CD1c-positive myeloid dendritic cell (primary cell): Measurements from ENCODE around the gene GRIK3.
"Not testable (repeated sequence)": the region's sequence is repeated elsewhere in the genome, so short reads cannot be mapped to it uniquely, and the experiment has no call there.

Experiments used
- DNase-seq: peaks from one replicate; pipeline ENCODE4 v3.0.0-alpha.2; 2016; ENCODE audit errors: extremely low spot score

Gene GRIK3

DNA sequence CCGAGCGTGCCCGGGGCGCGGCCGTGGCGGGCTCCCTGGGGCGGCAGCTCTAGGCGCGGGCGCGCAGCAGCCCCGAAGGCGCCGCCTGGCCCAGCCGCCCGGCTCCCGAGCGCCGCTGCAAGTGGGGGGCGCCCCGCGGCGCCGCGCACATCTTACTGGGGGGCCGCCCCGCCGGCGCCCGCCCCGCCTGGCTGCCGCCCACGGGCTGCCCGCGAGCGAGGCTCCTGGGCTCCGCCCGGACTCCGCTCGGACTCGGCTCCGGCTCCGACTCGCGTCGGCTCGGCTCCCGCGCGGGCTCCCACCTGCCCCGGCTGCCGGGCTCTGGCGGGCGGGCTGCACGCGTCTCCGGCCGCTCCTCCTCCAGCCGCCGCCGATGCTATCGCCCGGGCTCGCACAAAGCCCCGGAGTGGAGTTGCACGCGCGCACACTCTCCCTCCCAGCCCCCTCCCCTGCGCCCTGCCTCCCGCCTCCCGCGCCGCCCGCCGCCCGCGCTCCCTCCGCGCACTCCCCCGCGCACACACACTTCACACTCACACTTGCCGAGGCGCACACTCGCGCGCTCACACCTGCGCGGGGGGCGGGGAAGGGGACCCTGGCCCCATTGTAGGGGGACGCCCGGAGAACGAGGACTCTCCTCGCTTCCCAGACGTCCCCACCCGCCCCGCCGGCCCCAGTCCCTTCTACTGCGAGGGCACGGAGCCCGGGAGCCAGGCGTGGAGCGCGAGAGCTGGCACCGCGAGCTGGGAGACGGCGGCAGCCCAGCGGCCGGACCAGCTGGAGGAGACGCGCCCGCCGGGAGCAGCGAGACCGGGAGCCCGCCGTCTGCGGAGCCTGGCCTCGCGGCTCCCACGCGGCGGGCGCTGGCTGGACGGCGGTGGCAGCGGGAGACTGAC, at the start of gene GRIK3:
GRIK3 (minus strand) TSS at position 395 of the 893 bp plus-strand sequence. CDS start 407 bp downstream, outside the sequence.
- no peak for DNase-seq

DNA sequence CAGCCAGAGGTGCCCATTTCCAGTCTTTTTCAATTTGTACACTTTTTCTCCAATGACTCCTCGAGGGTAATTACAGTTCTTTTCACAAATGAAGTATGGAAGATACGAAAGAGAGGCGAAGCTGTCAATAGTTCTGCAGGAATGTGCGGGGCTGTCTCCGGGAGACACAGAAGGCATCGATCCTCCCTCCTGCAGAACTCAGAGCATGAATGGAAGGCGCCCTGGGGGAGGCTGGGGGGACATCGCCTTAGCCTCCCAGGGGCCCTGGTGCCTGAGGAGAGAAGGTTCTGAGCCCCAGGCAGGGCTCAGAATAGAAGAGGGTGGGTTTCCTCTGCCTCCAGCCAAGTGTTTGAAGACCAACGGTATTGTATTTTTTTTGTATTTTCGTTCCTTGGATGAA, 49.7 kb upstream of the GRIK3 start:
- no peak for DNase-seq

DNA sequence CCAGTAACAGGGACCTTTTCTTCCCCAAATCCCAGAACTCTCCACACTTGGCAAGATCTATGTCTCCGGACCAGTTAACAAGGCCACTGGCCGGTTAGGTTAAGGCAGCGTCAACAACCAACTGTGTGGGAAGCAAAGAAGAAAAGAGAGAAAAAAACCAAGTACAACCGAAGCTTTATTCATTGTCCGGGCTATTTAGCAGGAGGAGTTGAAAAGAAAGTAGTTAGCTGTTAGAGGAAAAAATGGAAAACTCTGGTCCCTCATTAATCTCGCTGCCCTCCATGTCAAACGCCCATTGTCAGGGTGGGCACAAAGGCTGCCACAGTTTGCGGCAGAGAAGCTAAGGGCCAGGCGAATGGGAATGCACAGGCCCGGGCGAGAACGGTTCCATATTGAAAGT, 49.3 kb upstream of the GRIK3 start:
- DNase-seq, result no peak

DNA sequence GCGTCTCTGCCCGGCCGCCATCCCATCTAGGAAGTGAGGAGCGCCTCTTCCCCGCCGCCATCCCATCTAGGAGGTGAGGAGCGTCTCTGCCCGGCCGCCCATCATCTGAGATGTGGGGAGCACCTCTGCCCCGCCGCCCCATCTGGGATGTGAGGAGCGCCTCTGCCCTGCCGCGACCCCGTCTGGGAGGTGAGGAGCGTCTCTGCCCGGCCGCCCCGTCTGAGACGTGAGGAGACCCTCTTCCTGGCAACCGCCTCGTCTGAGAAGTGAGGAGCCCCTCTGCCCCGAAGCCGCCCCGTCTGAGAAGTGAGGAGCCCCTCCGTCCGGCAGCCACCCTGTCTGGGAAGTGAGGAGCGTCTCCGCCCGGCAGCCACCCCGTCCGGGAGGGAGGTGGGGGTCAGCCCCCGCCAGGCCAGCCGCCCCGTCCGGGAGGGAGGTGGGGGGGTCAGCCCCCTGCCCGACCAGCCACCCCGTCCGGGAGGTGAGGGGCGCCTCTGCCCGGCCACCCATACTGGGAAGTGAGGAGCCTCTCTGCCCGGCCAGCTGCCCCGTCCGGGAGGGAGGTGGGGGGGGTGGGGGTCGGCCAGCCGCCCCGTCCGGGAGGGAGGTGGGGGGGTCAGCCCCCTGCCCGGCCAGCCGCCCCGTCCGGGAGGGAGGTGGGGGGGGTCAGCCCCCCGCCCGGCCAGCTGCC, 46.1 kb upstream of the GRIK3 start:
- DNase-seq, result not testable (repeated sequence)

DNA sequence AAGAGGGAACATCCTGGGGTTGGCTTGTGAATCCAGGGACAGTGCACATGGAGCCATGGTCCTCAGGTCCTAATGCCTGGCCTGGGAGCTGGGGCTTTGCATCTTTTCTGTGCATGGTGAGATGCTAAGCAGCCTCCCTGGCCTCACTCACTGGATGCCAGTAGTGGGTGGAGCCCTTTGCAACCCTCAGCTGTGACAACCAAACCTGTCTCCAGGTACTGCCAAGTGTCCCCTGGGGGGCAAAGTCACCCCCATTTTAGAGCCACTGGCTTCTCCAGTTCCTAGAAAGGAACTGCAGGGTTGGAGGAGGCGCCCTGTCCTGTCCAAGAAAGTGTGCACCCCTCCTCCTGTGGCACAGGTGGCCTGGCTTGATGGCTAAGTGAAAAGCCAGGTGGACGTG, 44.6 kb upstream of the GRIK3 start:
- DNase-seq, result no peak

DNA sequence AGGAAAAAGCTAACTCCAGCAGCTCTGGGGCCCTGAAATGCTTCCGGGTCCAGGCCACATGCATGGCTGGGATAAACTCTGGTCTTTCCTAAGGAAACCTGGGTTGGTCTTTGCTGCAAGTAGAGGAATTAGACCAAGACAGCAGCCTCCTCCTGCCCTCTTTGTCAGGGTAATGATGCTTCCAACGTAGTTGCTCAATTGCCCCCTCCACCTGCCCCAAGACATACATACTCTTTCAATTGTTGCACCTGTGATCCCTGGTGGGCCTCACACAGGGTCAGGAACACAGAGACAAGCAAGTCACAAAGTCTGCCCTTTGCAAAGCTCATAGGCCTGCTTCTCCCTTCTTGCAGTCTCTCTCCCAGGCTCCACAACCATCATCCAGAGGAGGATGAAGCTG, 41.9 kb upstream of the GRIK3 start:
- DNase-seq, result no peak

DNA sequence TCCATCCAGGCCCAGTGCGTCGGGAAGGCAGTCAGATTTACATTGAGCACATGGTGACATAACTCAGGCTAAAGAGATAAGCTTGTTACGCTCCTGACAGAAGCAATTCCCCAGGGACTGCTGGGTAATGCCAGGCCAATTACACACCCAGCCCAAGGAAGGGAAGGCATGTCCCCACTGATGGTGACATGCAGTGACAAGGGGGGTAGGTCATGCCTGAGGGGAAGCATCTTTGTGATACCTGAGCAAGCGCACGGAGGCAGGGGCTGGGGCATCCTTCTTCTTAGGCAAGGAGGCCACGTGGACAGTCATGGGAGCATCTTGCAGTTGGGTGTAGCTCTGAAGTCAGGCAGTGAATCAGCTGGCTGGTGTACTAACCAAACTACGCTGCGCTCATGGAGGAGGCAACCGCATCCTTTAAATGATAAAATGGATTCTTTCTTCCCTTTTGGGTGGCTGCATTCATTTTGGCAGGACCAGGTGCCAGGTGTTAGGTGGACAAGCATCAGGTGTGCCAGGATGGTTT, 39.6 kb upstream of the GRIK3 start:
- DNase-seq, result no peak

DNA sequence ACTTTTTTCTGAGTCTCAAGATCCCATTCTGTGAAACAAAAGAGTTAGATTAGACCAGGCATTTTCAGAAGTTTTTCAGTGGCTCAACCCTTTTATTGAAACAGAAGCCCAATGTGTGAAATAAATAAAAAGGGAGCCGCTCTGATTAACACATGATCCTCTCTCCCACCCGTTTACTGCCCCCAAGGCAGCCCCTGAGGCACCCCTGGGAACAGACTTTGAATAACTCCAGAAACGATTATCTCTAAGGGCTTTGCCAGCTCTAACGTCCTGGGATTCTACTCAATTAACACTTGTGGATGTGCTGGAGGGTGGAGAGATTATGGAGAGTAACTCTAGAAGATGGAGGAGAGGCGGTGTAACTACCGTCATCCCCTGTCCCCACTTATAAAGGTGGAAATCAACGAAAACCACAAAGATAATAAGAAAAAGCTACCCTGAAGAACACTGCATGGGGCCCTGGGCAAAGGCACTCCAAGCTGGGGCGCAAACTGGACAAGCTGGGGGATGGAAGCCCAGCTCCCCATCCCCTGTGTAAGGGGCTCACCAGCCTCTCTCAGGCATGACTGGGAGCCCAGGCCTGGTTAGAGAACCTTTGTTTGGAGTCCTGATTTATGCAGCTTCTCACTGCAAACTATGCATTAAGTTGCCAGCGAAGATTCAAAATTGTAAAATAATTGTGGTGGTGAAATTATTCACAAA, 39.0 kb upstream of the GRIK3 start:
- no peak for DNase-seq

DNA sequence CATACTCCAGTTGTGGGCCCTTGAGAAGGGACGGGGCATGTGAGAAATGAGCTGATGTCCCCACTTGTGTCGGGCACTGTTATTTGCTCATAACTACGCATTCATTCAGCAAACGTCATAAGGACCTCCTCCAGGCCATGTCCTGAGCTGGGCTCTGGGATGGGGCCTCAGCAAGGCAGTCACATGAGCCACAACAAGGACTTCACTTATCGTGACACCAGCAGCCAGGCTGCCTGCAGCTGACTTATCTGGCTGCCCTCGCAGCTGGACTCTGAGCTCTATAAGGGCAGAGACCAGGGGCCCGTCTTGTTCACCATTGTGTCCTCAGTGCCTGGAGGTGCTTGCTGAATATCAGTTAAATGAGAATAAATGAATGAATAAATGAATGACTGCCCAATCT, 37.5 kb upstream of the GRIK3 start:
- no peak for DNase-seq

DNA sequence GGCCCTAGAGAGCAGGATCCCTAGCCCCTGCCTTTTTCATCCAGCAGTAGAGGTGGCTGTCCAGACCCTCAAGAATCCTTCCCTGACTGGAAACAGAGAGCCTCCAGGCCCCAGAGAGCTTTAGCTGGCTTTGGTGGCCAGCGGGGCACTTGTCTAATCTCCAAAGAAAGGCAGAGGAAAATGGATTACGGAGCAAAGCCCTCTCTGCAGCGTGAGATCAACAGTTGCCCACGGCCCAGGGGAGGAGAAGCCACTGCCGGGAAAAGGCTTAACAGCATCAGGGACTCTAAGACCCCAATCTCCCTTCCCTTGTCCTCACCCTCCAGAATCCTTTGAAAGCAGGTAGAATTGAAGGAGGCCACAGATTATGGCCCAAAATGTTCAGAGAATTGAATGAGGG, 35.8 kb upstream of the GRIK3 start:
- no peak for DNase-seq

DNA sequence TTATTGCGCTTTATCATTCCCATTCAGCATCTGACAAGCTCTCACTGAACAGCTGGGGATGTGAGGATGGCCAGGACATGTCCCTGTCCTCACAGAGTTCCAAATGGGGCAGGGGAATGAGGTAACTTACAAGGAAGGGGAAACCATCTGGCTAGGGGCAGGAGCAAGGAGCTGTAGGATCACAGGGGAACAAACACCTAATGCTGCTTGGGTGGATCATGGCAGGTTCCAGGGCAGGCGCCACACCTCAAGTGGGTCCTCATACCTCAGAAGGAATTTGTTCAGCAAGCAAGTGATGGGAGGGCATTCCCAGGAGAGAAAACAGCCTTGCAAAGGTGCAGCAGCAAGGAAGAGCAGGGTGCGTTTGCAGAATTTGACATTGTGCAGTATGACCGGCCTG, 35.1 kb upstream of the GRIK3 start:
- no peak for DNase-seq

DNA sequence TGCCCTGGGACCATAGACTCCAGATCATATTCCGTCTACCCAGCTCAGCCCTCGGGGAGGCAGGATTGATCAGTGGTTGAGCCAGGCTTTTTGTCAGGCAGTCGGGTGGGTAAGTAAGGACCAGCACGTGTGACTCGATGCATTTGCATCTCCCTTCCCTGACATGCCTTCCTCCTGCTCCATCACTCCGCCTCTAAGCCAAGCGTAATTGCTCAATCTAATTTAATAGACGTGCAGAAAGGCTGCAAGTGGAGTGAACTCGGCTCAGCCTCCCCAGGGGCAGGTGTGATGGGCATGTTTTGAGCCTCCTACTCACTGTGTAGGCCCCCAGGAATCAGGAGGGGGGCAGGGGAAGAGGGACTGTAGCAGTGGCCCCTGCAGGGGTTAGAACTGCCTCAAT, 34.6 kb upstream of the GRIK3 start:
- DNase-seq, result no peak

DNA sequence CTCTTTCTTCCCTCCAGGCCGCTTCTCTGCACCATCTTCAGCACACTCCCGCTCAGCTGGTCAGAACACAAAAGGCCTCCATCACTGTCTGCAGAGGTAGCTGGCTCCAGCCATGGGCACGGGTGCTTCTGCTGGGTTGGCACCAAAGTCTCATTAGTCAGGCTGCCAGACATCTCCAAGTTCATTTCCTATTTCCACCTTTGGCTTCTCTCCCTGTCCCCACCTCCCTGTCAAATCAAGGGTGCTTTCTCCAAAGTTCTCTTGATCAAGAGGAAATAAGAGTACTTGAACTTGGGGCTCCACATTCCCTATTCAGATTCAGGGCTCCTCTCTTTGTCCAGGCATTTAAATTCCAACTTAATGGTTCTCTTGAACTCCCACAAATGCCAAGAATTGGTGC, 33.9 kb upstream of the GRIK3 start:
- DNase-seq, result no peak

DNA sequence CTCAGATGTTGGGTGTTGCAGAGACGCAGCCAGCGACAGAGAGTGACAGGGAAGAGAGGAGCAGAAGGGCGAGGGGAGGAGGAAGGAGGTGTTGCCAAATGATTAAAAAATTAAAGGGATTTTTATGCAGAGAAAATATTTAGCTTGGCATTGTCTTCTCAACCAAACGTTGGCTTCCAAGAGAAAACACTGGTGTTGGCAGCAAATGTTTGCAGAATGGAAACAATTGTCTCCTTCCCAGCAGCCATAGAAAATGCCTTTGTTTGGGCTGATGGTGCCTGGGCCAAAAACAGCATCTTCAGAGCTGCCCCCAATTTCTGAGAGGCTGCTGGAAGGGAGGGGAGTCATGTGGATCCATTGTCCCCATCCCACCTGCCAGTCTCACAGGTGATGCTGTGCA, 29.7 kb upstream of the GRIK3 start:
- DNase-seq, result no peak

DNA sequence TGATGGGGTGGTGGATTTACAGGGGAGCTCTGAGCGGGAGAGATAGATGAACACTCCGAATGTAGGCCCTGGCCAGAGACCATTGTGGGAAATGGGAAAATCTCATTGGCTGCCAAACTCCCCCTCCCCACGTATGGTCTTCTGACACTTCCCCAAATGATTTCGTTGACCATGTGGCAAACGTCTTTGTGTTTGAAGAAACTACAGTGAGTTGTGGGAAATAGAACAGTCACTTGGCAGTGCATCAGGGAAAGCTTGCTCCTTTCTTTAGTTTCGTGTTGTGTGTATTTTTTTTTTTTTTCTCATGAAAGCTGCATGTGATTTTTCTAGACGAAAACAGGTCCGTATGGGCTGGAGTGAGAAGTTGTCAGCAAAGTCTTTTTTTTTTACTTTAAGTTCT, 25.0 kb upstream of the GRIK3 start:
- no peak for DNase-seq

DNA sequence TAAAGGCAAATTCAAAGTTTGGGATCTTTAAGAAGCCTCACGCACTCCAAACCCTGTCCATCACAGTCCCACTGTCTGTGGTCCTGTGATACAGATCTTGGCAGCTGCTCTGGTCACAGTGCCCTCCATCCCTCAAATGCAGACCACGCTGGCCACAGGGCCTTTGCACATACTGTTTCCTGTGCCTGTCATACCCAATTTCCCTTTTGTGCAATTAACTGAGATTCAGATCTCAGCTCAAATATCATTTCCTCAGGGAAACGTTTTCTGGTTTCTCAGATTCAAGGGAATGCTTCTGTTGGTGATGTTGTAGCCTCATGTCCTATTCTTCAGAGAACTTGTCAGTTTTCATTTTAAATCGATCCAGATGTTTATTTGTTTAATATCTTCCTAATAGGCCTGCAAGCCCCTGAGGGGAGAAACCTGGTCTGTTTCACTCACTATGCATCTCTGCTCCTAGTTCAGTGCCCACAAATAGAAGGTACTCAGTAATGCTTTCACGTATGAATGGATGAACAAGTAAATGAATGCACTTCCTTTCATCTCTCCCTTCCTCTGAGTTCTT, 24.2 kb upstream of the GRIK3 start:
- no peak for DNase-seq

DNA sequence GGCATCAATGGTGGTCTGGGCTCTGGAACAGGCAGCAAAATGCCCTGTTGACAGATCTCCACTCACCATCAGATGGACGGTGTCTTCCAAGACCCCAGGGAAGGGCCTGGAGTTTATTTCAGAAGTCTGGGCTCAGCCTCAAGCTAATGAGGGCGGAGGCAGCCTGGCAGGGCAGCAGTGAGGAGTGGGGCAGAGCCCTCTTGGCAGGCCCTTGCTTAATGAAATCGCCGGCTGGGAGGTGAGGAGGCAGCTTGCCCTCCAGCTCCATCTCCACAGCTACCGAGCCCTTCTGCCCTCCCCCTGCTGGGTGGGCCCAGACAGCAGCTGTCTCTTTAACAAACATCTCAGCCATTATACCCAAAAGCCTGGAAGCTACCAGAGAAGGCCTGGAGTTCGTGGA, 22.0 kb upstream of the GRIK3 start:
- DNase-seq, result no peak

DNA sequence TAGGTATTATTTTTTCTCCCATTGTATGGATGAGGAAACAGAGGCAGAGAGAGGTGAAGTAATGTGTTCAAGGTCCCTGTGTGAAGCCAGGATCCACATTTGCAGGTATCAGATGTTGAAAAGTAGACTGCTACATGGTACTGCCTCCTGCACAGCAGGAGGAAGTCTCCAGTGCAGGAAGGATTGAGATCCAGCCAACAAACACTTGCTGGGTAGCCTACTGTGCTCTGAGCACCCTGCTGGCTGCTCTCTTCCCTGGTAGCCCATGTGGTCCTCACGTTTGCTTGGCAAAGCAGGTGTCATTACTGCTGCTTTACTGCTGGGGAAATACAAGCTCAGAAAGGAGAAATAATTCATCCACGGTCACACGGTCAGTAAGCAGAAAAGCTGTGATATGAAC, 21.3 kb upstream of the GRIK3 start:
- no peak for DNase-seq

DNA sequence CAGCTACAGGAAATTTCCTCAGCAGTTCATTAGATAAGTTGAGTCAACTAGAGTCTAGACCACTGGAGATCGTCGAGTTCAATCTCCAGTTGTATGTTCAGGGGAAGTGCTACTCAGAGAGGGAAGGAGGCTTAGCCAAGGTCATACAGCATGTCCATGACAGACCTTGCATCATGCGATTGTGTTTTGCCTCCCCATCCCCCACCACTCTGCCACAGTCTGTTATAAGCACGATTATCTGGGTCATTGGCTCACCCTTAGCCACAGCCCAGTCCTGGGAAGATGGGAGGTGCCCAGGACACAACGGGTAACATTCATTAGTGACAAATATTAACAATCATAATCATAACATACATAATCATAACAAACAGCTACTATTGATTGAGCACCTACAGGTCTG, 18.9 kb upstream of the GRIK3 start:
- no peak for DNase-seq

DNA sequence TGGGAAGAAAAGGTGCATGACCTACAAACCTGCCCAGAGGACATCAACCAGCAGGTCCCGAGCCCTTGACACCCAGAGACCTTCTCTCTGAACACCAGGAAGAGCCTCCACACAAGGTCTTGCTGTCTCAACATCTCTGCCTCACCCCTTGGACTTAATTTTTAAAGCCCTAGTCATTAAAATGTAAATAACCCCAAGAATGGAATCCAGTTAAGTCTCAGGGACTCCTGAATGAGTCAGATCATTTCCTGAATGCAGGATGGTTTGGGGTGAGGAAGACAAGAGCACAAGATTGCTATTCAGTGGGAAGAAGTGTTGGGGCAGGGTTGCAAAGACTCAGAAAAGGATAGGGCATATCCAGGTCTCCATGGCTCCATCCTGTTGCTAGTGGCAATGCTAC, 17.8 kb upstream of the GRIK3 start:
- DNase-seq, result no peak

DNA sequence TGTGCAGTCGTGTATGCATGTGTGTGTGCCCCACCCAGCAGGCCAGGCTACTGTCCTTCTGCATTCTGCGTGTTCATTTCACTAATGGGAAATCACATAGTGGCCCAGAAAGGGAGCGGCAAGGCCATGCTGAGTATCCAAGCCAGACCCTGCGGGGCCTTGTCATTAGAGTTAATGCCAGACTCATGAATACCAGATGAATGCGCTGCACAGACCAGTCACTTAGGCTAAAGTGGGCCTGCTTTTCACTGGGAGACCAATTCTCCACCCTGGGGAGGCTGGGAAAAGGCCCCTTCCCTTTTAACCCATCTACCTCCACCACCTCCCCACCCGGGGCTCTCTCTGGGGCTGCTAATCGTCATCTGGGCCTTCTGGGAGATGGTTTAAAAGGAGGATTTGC, 17.0 kb upstream of the GRIK3 start:
- no peak for DNase-seq

DNA sequence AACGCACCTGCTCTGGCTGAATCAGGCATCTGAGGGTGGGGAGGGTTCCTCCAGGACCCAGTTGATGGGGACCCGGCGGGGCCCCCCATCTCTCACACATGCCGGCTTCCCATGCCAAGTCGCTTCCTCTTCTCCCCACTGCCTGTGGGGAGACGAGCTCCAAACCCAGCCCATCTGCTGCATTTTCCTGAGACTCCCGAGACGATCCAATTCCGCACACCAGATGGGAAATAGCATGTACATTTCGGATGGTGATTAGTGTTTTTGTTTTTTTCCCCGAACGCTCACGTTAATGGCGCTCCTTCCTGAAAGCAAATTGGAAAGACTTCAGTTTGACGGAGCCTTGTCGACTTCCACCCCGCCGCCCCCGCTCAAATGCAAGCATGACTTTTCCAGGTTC, 13.2 kb upstream of the GRIK3 start:
- DNase-seq, result no peak
